HG03558 (cell line): ENCODE measurements around the gene NPAS3.

ENCODE experiments used
- ATAC-seq: cut with Tn5 transposase; IDR thresholded peaks from one replicate; pipeline ENCODE4 v1.9.1; 2021; ENCODE audit warnings: moderate number of reproducible peaks; ENCODE audit not compliant: unreplicated experiment; ENCODE audit errors: extremely low read depth

NPAS3 gene

DNA sequence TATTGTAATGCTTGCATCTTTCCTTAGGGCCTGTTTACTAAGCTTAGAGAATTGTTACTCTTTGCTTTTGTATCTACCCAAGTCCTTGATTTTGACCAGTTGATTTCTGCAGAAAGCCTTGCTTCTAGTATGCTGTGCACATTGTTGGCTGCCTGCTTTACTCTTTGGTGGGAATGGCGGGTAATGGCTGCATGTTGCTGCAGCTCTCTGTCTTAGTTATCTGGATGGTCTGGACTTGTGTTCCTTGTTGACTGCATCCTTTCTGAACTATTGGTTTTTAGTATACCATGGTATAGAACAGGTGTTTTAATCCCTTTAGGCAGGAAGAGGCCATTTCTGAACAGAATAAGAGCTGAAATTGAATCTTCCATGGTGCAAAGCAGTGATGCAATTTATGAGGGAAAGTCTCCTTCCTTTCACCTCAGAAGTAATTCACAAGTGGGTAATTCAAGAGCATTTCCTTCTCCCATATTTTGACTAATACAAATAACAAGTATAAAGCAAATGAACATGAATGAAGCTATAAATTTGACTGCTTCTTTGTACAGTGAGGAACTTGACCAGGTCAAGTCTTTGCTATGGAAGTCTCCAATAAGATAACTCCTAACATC lies 466.4 kb downstream of the NPAS3 start:
- ATAC-seq: no peak

DNA sequence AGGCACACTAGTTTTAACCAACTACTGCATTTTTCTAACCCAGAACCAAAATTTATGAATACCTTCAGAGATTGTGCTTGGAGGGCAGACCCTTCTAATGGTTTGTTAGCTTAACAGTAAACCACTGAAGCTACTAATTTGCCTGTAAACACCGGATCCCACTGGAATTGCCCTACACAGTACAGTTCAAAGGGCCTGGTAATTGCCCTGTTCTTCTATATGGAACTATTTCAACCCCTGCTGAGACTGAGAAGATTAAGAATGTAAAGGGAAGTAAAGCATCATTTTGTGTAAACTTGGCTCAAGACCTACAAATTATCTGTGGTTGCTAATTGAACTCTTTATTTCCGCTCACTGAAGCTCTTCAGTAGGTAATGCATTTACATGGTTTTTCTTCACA lies 468.1 kb downstream of the NPAS3 start:
- ATAC-seq: no peak

GRCh38 chr14:33408291-33408690 lies 469.6 kb downstream of the NPAS3 start:
- no peak for ATAC-seq

- no peak for ATAC-seq
Measured at GRCh38 chr14:33412450-33412849, 473.8 kb downstream of the NPAS3 start.

DNA sequence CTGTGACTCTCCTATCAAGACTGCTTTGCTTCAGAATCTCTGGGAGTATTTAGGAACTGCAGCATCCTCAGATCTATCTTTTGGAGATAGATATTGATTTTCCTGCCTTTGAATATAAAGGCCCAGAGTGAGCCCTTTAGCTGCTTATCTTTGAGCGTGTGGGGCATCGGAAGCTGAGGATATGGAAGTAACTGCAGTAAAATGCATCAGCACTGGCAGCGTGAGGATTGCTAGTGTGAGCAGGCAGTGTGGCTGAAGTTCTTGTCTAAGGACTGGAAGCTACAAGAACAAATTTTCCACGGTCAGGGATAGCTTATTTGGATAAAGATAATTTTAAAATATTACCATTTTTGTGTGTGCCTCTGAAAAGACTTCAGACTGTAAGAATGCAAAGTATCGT lies 474.7 kb downstream of the NPAS3 start:
- ATAC-seq: no peak

DNA sequence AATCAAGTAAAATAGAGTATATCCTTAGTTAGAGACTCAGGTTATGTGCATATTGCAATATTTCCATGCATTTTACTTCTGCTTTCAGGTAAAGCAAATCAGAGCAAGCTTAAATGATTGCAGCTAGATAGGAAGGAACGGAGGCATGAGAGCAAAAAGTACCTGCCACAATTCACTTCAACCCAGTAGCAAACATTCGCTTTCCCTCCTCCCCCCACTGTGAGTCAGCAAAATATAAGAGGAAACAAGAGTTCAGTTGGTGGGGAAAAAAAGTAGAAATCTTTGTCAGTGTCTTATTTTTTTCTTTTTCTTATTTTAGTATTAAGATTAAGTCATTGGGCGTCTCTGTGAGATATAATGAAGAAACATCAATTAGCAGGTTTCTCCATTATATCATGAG lies 475.4 kb downstream of the NPAS3 start:
- ATAC-seq: no peak

DNA sequence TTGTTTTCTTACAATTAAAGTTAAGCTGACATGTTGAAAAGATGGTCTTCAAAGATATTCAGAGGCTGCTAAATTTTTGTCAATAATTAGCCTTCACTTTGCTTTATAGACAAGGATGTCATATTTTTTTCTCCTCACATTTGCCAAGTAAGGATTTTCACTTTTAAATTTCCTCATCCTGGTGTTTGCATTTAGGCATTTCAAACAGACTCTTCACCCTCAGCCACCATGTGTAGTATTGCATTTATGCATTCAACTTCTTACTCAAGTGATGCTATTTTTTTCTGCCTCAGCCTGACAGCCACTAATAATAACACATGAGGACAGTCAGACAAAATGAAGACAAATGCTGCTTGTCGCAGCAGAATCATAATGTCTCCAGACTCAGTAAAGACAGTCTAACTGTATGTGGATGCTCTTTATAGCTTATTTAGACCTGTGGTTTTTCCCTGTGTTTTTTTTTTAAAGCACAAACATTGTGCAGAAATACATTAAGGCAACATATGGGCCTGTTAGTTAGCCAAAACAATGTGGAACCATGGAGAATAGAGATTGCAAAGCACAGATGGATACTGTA lies 481.5 kb downstream of the NPAS3 start:
- no peak for ATAC-seq

DNA sequence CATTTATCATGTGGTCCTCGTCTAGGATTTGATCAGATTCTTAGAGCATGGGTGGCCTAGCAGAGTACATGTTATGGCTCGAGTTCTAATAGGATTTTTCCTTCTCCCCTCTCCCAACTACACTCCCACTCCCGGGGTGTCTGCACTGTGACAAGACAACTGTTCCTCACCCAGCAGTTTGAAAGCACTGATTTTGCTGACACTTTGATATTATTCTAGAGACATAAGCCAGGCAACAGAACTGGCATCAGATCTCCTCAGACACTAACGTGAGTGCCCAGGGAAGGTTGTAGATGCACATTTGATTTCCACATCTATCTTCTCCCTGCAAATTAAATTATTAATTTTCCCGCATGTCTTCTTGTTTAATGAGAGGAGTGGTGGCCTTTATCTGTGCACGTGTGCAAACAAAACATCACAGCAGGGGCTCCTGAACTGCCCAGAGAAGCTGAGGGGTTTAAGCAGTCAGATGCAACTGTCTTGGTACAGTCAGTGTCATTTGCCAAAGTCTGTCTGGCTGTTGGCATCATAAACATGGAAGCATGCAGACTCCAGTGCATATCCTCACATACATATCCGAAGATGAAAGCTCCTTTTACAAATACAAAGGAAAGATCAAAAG lies 491.8 kb downstream of the NPAS3 start:
- no peak for ATAC-seq

- no peak for ATAC-seq
Measured at GRCh38 chr14:33432407-33433023, 493.8 kb downstream of the NPAS3 start.

- ATAC-seq: no peak
Measured at GRCh38 chr14:33433396-33433795, 494.7 kb downstream of the NPAS3 start.

GRCh38 chr14:33435911-33436689 lies 497.4 kb downstream of the NPAS3 start:
- no peak for ATAC-seq

DNA sequence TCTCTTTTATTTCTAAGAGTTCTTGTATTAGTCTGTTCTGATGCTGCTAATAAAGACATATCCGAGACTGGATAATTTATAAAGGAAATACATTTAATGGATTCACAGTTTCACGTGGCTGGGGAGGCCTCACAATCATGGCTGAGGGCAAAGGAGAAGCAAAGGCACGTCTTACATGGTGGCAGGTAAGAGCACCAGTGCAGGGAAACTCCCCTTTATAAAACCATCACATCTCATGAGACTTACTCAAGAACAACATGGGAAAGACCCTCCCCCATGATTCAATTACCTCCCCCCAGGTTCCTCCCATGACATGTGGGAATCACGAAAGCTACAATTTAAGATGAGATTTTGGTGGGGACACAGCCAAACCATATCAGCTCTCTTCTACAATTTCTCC lies 503.0 kb downstream of the NPAS3 start:
- no peak for ATAC-seq

DNA sequence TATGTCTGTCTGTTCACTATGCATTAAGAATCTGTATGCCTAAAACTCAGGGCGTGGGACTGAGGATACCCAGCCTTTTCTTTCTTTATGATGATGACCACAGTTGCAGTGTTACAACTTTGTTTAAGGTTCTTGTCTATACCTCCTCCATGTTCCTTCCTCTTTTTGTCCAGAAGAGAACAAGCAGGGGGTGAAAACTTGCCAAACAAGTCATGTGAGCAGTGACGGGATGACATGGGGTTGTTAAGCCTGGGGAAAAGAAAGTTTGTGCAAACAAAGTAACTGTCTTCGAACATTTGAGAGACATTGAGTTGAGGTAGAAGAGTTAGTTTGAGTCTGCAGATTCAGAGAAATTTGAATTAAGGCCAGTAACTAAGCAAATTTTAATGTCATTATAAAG lies 505.5 kb downstream of the NPAS3 start:
- ATAC-seq: no peak

GRCh38 chr14:33449268-33449667 lies 510.6 kb downstream of the NPAS3 start:
- no peak for ATAC-seq

DNA sequence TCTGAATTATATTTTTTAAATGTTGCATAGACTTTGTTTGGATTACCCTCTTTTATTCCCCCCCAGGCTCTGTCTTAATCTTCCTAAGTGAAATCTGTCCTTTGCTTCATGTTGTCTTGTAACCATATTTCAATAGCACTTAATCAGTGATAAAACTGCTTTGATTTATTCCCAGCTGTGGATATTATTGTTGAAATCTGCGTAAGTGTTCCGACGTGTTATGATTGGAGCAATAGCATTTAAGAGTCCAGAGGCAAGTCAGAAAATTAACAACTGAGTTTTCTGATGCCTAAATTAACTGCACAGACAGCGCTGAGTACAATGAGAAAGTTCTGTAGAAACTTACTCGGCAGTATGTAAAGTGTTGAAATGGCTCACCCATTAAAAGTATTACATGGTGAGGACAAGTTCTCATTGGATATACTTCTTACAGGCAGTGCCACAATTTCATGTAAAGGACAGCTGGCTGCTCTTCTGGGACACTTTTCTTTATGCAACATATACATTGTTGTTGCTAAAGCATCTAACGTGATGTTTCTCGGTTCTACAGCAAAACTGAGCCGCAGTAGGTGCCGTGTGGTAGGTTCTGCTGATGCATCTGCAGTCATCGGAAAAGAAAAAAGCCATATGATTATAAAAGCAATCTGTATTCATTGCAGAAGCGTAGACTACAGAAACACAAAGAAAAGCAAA lies 511.2 kb downstream of the NPAS3 start:
- no peak for ATAC-seq

DNA sequence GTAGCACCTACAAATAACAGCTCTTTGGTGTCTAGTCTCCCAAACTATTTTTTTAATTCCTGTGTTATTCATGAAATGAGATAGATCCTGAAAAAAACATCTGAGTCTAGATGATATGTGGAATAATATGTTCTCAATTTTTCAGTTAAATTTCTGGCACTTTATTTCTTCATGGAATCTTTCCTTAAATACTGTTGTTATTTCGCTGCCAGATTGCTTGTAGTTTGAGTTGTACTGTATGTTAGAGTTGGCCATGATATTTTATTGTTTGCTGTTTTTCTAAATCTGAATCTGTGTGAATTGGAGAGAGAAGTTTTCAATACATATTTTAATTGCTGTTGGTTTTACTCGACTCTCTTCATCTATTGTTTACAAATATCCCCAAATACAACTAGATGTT lies 511.7 kb downstream of the NPAS3 start:
- no peak for ATAC-seq

- no peak for ATAC-seq
Measured at GRCh38 chr14:33451211-33451610, 512.5 kb downstream of the NPAS3 start.

DNA sequence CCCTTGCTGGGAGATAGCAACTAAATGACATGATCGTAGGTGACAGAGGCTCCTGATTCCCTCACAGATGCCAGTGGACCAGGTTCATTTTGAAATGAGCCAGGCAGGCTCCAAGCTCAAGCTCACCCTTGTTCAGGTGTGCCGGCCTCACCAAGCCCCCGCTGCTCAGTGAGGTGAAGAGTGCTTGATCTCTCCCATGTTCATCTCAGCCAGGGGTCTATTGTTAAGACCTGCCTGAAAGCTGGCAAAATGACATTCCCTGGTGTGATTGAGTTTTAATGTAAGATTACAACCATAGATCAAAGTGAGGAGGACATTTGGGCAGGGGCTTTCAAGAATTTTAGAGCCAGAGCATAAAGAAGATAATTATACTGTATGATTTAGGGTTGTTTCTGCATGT lies 514.3 kb downstream of the NPAS3 start:
- ATAC-seq: no peak

DNA sequence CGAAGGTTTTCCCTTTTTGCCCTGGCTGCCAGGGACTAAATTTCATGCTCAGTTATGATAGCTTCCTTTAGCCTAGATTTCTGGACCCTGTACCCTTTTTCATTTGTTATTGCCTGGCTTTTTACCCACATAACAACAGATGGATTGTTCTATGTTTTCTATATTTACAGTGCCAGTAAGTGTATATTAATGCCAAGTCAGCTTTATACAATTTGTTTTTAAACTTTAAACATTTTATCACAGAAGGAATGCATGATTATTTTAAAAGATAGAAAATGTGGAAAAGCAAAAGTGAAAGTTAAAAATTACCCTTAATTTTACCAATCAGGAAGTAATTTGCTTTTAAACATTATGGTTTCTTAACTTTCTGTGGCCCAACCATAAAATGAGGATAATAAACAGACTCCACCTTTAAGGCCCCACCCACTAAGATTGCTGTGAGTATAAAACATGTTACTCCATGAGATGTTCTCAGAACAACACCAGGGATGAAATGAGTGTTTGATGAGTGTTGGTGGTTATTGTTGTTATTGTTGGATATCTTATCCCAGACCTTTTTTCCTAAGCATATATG lies 515.4 kb downstream of the NPAS3 start:
- ATAC-seq: no peak

DNA sequence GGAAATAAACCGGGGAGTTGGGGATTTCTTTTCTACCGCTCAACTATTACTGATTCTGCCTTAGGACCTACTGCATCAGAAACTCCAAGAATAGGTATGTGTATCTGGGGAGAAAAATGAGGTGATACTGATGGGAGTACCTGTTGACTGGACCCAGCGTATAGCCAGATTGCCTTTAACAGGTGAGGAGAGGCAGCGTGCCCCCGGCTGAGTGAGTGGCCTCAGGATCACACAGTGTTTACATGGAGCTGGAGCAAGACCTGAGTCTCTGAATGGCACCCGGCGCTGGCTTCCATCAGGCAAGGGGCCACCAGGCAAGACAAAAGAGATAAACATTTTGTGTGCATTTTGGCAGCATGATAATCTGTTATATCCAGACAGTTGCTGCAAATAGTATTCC lies 516.0 kb downstream of the NPAS3 start:
- no peak for ATAC-seq
